ENCODE results near the gene CNOT2. TPM values are rescaled to one million over a fixed set of nuclear protein-coding genes. Genes with fewer than 3 reads are reported as not detected.

CNOT2 gene
- total RNA-seq, 1 donor from 2014 or later = 112 TPM

Other genes with a start within 250 kb of the CNOT2 start
- 1.6 TPM in 2 replicates for gene KCNMB4, start 122.9 kb downstream of the CNOT2 start, total RNA-seq